Duodenal mucosa (tissue), 2 donors: ENCODE data around the gene SDK1.

Experiments used
- H3K27ac ChIP-seq: one replicate; pipeline ENCODE4 v1.7.0; 2013; ENCODE audit warnings: low read depth, low read length
- H3K27me3 ChIP-seq, 2 donors: one replicate each; pipeline ENCODE4 v1.7.0; 2013; ENCODE audit warnings: low read length in 2 of 2, control low read depth in 1 of 2; ENCODE audit not compliant: insufficient read depth in 2 of 2, control insufficient read depth in 1 of 2
- H3K36me3 ChIP-seq, 2 donors: one replicate each; pipeline ENCODE4 v1.7.0; 2013; ENCODE audit warnings: low read length in 2 of 2, control low read depth in 1 of 2; ENCODE audit not compliant: insufficient read depth in 2 of 2, control insufficient read depth in 1 of 2
- H3K4me1 ChIP-seq, 2 donors: one replicate each; pipeline ENCODE4 v1.7.0; 2013; ENCODE audit warnings: low read length in 2 of 2, control low read depth in 1 of 2; ENCODE audit not compliant: insufficient read depth in 2 of 2, control insufficient read depth in 1 of 2
- H3K4me3 ChIP-seq, 2 donors: one replicate each; pipeline ENCODE4 v1.7.0; 2013; ENCODE audit warnings: low read length in 2 of 2, low read depth in 1 of 2
- H3K9ac ChIP-seq, 2 donors: one replicate each; pipeline ENCODE4 v1.7.0; 2013; ENCODE audit warnings: low read length in 2 of 2, low read depth in 1 of 2
- H3K9me3 ChIP-seq, 2 donors: one replicate each; pipeline ENCODE4 v1.7.0; 2013; ENCODE audit warnings: low read length in 2 of 2, control low read depth in 1 of 2; ENCODE audit not compliant: control insufficient read depth in 1 of 2

Gene SDK1

DNA sequence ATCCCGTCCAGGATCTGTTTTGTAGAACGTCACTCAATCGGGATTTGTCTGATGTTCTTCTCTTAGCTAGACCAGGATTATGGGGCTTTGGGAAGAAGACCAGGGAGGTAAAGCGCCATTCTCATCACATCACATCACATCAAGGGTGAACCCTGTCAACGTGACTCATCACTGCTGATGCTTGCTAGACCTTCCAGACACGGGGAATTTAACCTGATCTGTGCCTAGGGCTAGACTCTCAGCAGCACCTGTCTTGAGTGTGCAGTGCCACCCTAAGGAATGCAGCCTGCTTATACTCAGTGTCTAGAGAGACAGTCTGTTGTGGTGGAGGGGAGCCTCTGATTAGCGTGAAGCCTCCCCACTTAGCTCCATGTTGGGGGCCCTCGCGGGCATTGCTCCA is 702.5 kb downstream of the SDK1 start:
- H3K4me3 ChIP-seq = no peak overlapping the region

DNA sequence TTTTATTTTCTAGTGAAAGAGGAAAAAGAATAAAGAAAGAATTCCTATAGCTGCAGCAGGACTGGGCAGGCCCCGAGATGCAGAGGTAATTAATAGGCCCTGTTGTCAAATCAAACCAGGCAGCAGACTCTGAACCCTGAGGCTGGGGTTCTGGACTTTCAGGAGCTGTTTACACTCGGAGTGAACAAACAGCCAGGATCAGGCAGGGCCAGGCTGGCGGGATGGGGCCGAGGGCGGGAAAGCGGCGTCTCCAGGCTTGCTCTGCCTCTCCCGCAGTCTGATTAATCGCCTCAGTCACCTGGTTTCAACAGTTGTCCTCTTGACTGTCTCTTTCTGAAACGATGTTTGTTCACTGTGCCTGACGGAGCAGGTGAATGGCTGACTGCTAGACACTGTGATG is 705.6 kb downstream of the SDK1 start:
- H3K27me3 ChIP-seq = no peaks in the 10 kb centered on the region
- no peak overlapping the region for H3K27ac ChIP-seq
- no peaks in the 10 kb centered on the region for H3K36me3 ChIP-seq
- peak overlapping the region in 1 of 2 donors; percentile 50 for H3K4me3 ChIP-seq
- peaks cover 0 to 8% of the 10 kb centered on the region in 2 donors for H3K4me1 ChIP-seq
- H3K9me3 ChIP-seq = no peaks in the 10 kb centered on the region
- H3K9ac ChIP-seq = no peak overlapping the region

More for the DNA sequence above, 702.5 kb downstream of the SDK1 start:
- Histone ChIP-seq H3K27ac (no peak overlapping the region), H3K36me3 (no peaks in the 10 kb centered on the region), H3K9ac (no peak overlapping the region), H3K4me1 (peaks cover 0 to 8% of the 10 kb centered on the region in 2 donors), H3K9me3 (no peaks in the 10 kb centered on the region), H3K27me3 (no peaks in the 10 kb centered on the region)

- Histone ChIP-seq H3K9me3 (no peaks in the 10 kb centered on the region), H3K9ac (no peak overlapping the region), H3K27ac (no peak overlapping the region), H3K27me3 (no peaks in the 10 kb centered on the region), H3K4me1 (peaks cover 0 to 8% of the 10 kb centered on the region in 2 donors), H3K36me3 (no peaks in the 10 kb centered on the region), H3K4me3 (no peak overlapping the region)
Measured at GRCh38 chr7:4009211-4010060, 708.4 kb downstream of the SDK1 start.

DNA sequence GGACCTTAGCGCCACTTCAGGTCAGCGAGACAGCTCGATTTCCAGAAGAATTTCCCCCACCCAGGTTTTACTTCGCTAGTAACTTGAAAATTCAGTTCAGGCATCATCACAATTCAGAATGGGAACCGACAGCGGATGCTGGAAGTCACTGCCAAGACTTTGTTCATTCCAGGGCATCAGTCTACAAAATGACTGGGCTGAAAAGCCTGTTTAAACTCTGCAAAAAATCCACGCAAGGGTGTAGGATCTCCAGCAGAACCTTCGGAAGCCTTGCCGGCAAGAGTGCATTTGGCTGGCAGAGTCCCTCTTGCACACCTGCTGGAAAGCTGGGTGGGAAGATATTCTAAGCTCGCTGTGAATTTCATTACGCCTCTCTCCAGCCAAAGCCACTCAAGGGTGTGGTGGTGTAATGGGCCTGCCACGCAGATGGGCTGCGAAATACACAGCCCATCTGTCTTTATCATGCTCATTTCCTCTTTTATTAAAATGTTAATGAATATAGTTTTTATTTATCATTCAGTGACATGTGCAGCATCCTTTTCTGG is 709.1 kb downstream of the SDK1 start:
- H3K27me3 ChIP-seq = no peaks in the 10 kb centered on the region
- H3K4me3 ChIP-seq = no peak overlapping the region
- no peaks in the 10 kb centered on the region for H3K9me3 ChIP-seq
- peaks cover 0 to 8% of the 10 kb centered on the region in 2 donors for H3K4me1 ChIP-seq
- no peak overlapping the region for H3K27ac ChIP-seq
- no peaks in the 10 kb centered on the region for H3K36me3 ChIP-seq
- no peak overlapping the region for H3K9ac ChIP-seq

- no peak overlapping the region for H3K4me3 ChIP-seq
- no peak overlapping the region for H3K9ac ChIP-seq
- peaks cover 0 to 8% of the 10 kb centered on the region in 2 donors for H3K4me1 ChIP-seq
- H3K9me3 ChIP-seq = no peaks in the 10 kb centered on the region
- H3K36me3 ChIP-seq = no peaks in the 10 kb centered on the region
- H3K27me3 ChIP-seq = no peaks in the 10 kb centered on the region
- H3K27ac ChIP-seq = no peak overlapping the region
Measured at GRCh38 chr7:4010923-4011656, 710.0 kb downstream of the SDK1 start.

DNA sequence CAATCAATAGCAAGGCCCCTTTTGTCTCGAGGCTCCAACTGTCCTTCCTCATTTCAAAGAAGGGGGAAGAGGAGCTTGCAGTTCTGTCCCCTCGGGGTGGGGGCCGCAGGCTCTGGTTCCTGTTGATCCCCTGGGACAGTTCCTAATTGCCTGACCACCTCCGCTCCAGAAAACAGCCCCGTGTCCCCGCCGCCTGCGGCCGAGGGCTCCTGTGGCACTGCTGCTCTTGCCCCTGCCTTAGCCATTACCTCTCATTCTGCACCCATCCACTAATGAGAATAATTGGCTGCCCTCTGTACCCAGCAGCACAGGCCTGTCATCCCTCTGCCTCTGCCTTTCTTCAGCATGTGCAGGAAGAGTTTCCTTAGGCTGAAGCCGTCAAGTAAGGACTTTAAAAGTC is 712.7 kb downstream of the SDK1 start:
- Histone ChIP-seq H3K36me3 (no peaks in the 10 kb centered on the region), H3K9me3 (peaks cover 0 to 1% of the 10 kb centered on the region in 2 donors), H3K9ac (no peak overlapping the region), H3K27me3 (no peaks in the 10 kb centered on the region), H3K27ac (no peak overlapping the region), H3K4me1 (no peaks in the 10 kb centered on the region), H3K4me3 (no peak overlapping the region)

- no peaks in the 10 kb centered on the region for H3K4me1 ChIP-seq
- no peak overlapping the region for H3K27ac ChIP-seq
- no peaks in the 10 kb centered on the region for H3K36me3 ChIP-seq
- peaks cover 3 to 6% of the 10 kb centered on the region in 2 donors for H3K9me3 ChIP-seq
- no peak overlapping the region for H3K4me3 ChIP-seq
- H3K27me3 ChIP-seq = no peaks in the 10 kb centered on the region
- no peak overlapping the region for H3K9ac ChIP-seq
Measured at GRCh38 chr7:4014346-4015050, 713.4 kb downstream of the SDK1 start.

DNA sequence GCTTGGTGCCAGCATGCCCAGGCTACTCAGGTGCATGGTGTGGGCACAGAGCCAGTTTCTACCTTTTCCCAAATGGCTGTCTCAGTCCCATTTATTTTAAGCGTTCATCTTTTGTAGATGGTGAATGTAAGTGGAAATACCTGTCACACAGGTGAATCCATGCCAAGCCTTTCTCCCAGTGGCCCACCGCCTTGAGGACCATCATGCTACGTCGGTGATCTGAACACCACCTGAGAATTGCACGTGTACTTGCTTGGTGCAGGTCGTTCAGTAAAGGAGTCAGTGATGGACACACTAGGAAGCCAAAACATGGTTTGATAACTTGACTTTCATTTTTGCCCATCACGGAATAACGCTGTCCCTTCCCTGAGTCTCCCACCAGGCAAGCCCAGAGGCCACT is 714.3 kb downstream of the SDK1 start:
- no peak overlapping the region for H3K27ac ChIP-seq
- peaks cover 3 to 6% of the 10 kb centered on the region in 2 donors for H3K9me3 ChIP-seq
- H3K4me1 ChIP-seq = no peaks in the 10 kb centered on the region
- H3K4me3 ChIP-seq = no peak overlapping the region
- no peaks in the 10 kb centered on the region for H3K27me3 ChIP-seq
- H3K9ac ChIP-seq = no peak overlapping the region
- H3K36me3 ChIP-seq = no peaks in the 10 kb centered on the region

DNA sequence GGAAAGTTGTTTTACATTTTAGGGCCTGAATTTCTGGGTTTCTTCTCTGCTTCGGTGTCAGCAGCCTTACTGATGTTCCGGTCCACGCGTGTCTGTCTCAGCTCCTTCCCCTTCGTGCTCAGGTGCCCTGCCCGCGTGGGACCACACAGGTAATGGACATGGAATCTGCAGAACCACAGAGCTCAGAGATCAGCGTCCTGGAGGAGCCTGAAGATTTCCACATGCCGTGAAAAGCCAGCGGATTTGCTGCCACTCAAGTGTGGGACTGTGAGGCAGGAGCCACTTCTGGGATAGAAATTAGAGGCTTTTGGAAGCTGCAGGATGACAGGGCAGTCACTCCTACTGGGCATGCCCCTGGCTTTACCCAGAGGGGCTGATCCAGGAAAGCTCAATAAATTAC is 714.9 kb downstream of the SDK1 start:
- no peak overlapping the region for H3K4me3 ChIP-seq
- H3K9ac ChIP-seq = no peak overlapping the region
- H3K27me3 ChIP-seq = no peaks in the 10 kb centered on the region
- H3K4me1 ChIP-seq = no peaks in the 10 kb centered on the region
- H3K36me3 ChIP-seq = no peaks in the 10 kb centered on the region
- H3K9me3 ChIP-seq = peaks cover 3 to 6% of the 10 kb centered on the region in 2 donors
- no peak overlapping the region for H3K27ac ChIP-seq
